Measurements from ENCODE around the gene TEX35. TPM values are rescaled to one million over a fixed set of nuclear protein-coding genes. Genes with fewer than 3 reads are reported as not detected.
A peak's percentile ranks its signal among the peaks of the same experiment; 100 is the strongest.
"Not testable (repeated sequence)": the region's sequence is repeated elsewhere in the genome, so short reads cannot be mapped to it uniquely, and the experiment has no call there.

Gene TEX35
- total RNA-seq, 2 experiments from 2014 or later, result not detected

- Mint-ChIP-seq H3K36me3 (ENCODE audit: low read depth) (no peaks in the 10 kb centered on the region), H3K4me3 (no peak overlapping the region), H3K4me1 (no peaks in the 10 kb centered on the region), H3K9me3 (no peaks in the 10 kb centered on the region), H3K27me3 (no peaks in the 10 kb centered on the region), H3K27ac (no peak overlapping the region)
- DNase-seq, result no peak
- CTCF ChIA-PET, result no interaction called here
- POLR2A ChIA-PET, result no interaction called here
These were observed 13.8 kb upstream of the TEX35 start for GRCh38 chr1:178498896-178499675.

- H3K36me3 Mint-ChIP-seq (ENCODE audit: low read depth), result no peaks in the 10 kb centered on the region
- POLR2A ChIA-PET, result no interaction called here
- H3K4me1 Mint-ChIP-seq, result no peaks in the 10 kb centered on the region
- no peak overlapping the region for H3K4me3 Mint-ChIP-seq
- CTCF ChIA-PET, result interaction anchor here (0.8 to 1.2 kb wide), 3 partner anchors 16 to 187 kb away, joined by 3 to 4 read pairs (median 3); no protein-coding TSS in a partner anchor
- no peaks in the 10 kb centered on the region for H3K9me3 Mint-ChIP-seq
- no peak for DNase-seq
- no peak overlapping the region for H3K27ac Mint-ChIP-seq
- no peaks in the 10 kb centered on the region for H3K27me3 Mint-ChIP-seq
These were observed 12.7 kb upstream of the TEX35 start for GRCh38 chr1:178500091-178500770.

- Mint-ChIP-seq H3K9me3 (no peaks in the 10 kb centered on the region), H3K4me3 (no peak overlapping the region), H3K36me3 (ENCODE audit: low read depth) (no peaks in the 10 kb centered on the region), H3K27me3 (no peaks in the 10 kb centered on the region), H3K4me1 (no peaks in the 10 kb centered on the region), H3K27ac (no peak overlapping the region)
- DNase-seq, result no peak
- POLR2A ChIA-PET, result no interaction called here
- CTCF ChIA-PET, result interaction anchor here (0.8 to 1.5 kb wide), 6 partner anchors 15 to 201 kb away, joined by 3 to 7 read pairs (median 4); no protein-coding TSS in a partner anchor
These were observed 11.9 kb upstream of the TEX35 start for GRCh38 chr1:178500936-178501554.

GRCh38 chr1:178501705-178502329 lies 11.1 kb upstream of the TEX35 start:
- Mint-ChIP-seq H3K4me1 (no peaks in the 10 kb centered on the region), H3K9me3 (no peaks in the 10 kb centered on the region), H3K36me3 (ENCODE audit: low read depth) (no peaks in the 10 kb centered on the region), H3K4me3 (no peak overlapping the region), H3K27ac (no peak overlapping the region), H3K27me3 (no peaks in the 10 kb centered on the region)
- ChIA-PET CTCF (interaction anchor here (0.9 to 1.5 kb wide), 5 partner anchors 9 to 202 kb away, joined by 3 to 8 read pairs (median 5); no protein-coding TSS in a partner anchor), POLR2A (no interaction called here)
- peak; percentile 62 for DNase-seq

GRCh38 chr1:178502330-178502714 lies 10.6 kb upstream of the TEX35 start:
- Mint-ChIP-seq H3K27me3 (no peaks in the 10 kb centered on the region), H3K4me1 (no peaks in the 10 kb centered on the region), H3K4me3 (no peak overlapping the region), H3K27ac (no peak overlapping the region), H3K36me3 (ENCODE audit: low read depth) (no peaks in the 10 kb centered on the region), H3K9me3 (no peaks in the 10 kb centered on the region)
- ChIA-PET POLR2A (no interaction called here), CTCF (interaction anchor here (0.9 to 1.5 kb wide), 5 partner anchors 8 to 203 kb away, joined by 3 to 8 read pairs (median 5); no protein-coding TSS in a partner anchor)
- DNase-seq, result no peak

GRCh38 chr1:178502856-178503255 lies 10.1 kb upstream of the TEX35 start:
- POLR2A ChIA-PET, result no interaction called here
- DNase-seq, result no peak
- Mint-ChIP-seq H3K4me1 (no peaks in the 10 kb centered on the region), H3K27me3 (no peaks in the 10 kb centered on the region), H3K36me3 (ENCODE audit: low read depth) (no peaks in the 10 kb centered on the region), H3K27ac (no peak overlapping the region), H3K4me3 (no peak overlapping the region), H3K9me3 (no peaks in the 10 kb centered on the region)
- CTCF ChIA-PET, result interaction anchor here (1.4 to 1.6 kb wide), 2 partner anchors 10 to 14 kb away, joined by 4 read pairs; no protein-coding TSS in a partner anchor

- H3K4me1 Mint-ChIP-seq; H3K9me3 Mint-ChIP-seq; H3K36me3 Mint-ChIP-seq (ENCODE audit: low read depth); H3K4me3 Mint-ChIP-seq; POLR2A ChIA-PET; H3K27ac Mint-ChIP-seq; H3K27me3 Mint-ChIP-seq; DNase-seq: not testable (repeated sequence)
- CTCF ChIA-PET, result interaction anchor here (1.4 to 1.6 kb wide), 2 partner anchors 11 to 13 kb away, joined by 4 read pairs; no protein-coding TSS in a partner anchor
These were observed 9.6 kb upstream of the TEX35 start for GRCh38 chr1:178503316-178503715.

- ChIA-PET POLR2A (no interaction called here), CTCF (interaction anchor here (1.6 kb wide), 1 partner anchor 13 kb away, joined by 4 read pairs; no protein-coding TSS in a partner anchor)
- H3K27ac Mint-ChIP-seq, result no peak overlapping the region
- H3K36me3 Mint-ChIP-seq (ENCODE audit: low read depth), result no peaks in the 10 kb centered on the region
- no peak for DNase-seq
- H3K4me3 Mint-ChIP-seq, result no peak overlapping the region
- H3K27me3 Mint-ChIP-seq, result no peaks in the 10 kb centered on the region
- H3K4me1 Mint-ChIP-seq, result no peaks in the 10 kb centered on the region
- H3K9me3 Mint-ChIP-seq, result no peaks in the 10 kb centered on the region
These were observed 9.1 kb upstream of the TEX35 start for GRCh38 chr1:178503849-178504248.

- H3K9me3 Mint-ChIP-seq, result no peaks in the 10 kb centered on the region
- ChIA-PET POLR2A (no interaction called here), CTCF (interaction anchor here (1.6 kb wide), 1 partner anchor 12 kb away, joined by 4 read pairs; no protein-coding TSS in a partner anchor)
- H3K27me3 Mint-ChIP-seq, result no peaks in the 10 kb centered on the region
- no peaks in the 10 kb centered on the region for H3K4me1 Mint-ChIP-seq
- DNase-seq, result no peak
- no peak overlapping the region for H3K27ac Mint-ChIP-seq
- no peak overlapping the region for H3K4me3 Mint-ChIP-seq
- no peaks in the 10 kb centered on the region for H3K36me3 Mint-ChIP-seq (ENCODE audit: low read depth)
These were observed 8.6 kb upstream of the TEX35 start for GRCh38 chr1:178504286-178504685.

GRCh38 chr1:178506177-178506576 lies 6.7 kb upstream of the TEX35 start:
- ChIA-PET CTCF (interaction anchor here (0.9 kb wide), 1 partner anchor 11 kb away, joined by 4 read pairs; no protein-coding TSS in a partner anchor), POLR2A (no interaction called here)
- Mint-ChIP-seq H3K27ac (no peak overlapping the region), H3K9me3 (no peaks in the 10 kb centered on the region), H3K4me3 (no peak overlapping the region), H3K4me1 (no peaks in the 10 kb centered on the region), H3K27me3 (no peaks in the 10 kb centered on the region), H3K36me3 (ENCODE audit: low read depth) (no peaks in the 10 kb centered on the region)
- DNase-seq, result no peak

GRCh38 chr1:178506669-178507068 lies 6.2 kb upstream of the TEX35 start:
- Mint-ChIP-seq H3K4me1 (no peaks in the 10 kb centered on the region), H3K27ac (no peak overlapping the region), H3K36me3 (ENCODE audit: low read depth) (no peaks in the 10 kb centered on the region), H3K27me3 (no peaks in the 10 kb centered on the region), H3K9me3 (no peaks in the 10 kb centered on the region), H3K4me3 (no peak overlapping the region)
- POLR2A ChIA-PET, result no interaction called here
- DNase-seq, result no peak
- CTCF ChIA-PET, result no interaction called here

- DNase-seq, result no peak
- H3K27ac Mint-ChIP-seq, result no peak overlapping the region
- H3K27me3 Mint-ChIP-seq, result no peaks in the 10 kb centered on the region
- H3K9me3 Mint-ChIP-seq, result no peaks in the 10 kb centered on the region
- ChIA-PET CTCF (interaction anchor here (2.5 kb wide), 1 partner anchor 8 kb away, joined by 8 read pairs; no protein-coding TSS in a partner anchor), POLR2A (no interaction called here)
- no peaks in the 10 kb centered on the region for H3K36me3 Mint-ChIP-seq (ENCODE audit: low read depth)
- no peaks in the 10 kb centered on the region for H3K4me1 Mint-ChIP-seq
- no peak overlapping the region for H3K4me3 Mint-ChIP-seq
These were observed 3.4 kb upstream of the TEX35 start for GRCh38 chr1:178509414-178510007.
